ACC112 (cell line): ENCODE data around the gene COX5A.
"Not testable (repeated sequence)": the region's sequence is repeated elsewhere in the genome, so short reads cannot be mapped to it uniquely, and the experiment has no call there.

Experiments
- H2AFZ ChIP-seq: fragments of 200-600 bp; sonication (generic); one replicate; pipeline ENCODE4 v1.6.0; 2017; ENCODE audit warnings: antibody characterized with exemption, low read length; ENCODE audit not compliant: unreplicated experiment
- H3K27ac ChIP-seq: fragments of 200-600 bp; sonication (generic); 2 replicates; pipeline ENCODE4 v1.5.1; 2014; ENCODE audit warnings: low read depth, mild to moderate bottlenecking, antibody characterized with exemption, low read length, moderate library complexity
- H3K27me3 ChIP-seq: fragments of 200-600 bp; sonication (generic); 2 replicates; pipeline ENCODE4 v1.6.1; 2014; ENCODE audit warnings: mild to moderate bottlenecking, antibody characterized with exemption, low read length, moderate library complexity, mixed read lengths; ENCODE audit not compliant: insufficient read depth
- H3K36me3 ChIP-seq: fragments of 200-600 bp; sonication (generic); 2 replicates; pipeline ENCODE4 v1.6.1; 2016; ENCODE audit warnings: mild to moderate bottlenecking, antibody characterized with exemption, low read length, moderate library complexity, mixed read lengths; ENCODE audit not compliant: insufficient read depth
- H3K4me1 ChIP-seq: fragments of 200-600 bp; sonication (generic); one replicate; pipeline ENCODE4 v1.6.1; 2016; ENCODE audit warnings: low read length, mixed read lengths; ENCODE audit not compliant: insufficient read depth, unreplicated experiment, control insufficient read depth
- H3K4me3 ChIP-seq: fragments of 200-600 bp; sonication (generic); 2 replicates; pipeline ENCODE4 v1.5.1; 2014; ENCODE audit warnings: mild to moderate bottlenecking, low read depth, low read length
- H3K79me2 ChIP-seq: fragments of 200-600 bp; sonication (generic); one replicate; pipeline ENCODE4 v1.6.0; 2016; ENCODE audit warnings: low read length; ENCODE audit not compliant: control insufficient read depth, unreplicated experiment, insufficient read depth

The COX5A gene

DNA sequence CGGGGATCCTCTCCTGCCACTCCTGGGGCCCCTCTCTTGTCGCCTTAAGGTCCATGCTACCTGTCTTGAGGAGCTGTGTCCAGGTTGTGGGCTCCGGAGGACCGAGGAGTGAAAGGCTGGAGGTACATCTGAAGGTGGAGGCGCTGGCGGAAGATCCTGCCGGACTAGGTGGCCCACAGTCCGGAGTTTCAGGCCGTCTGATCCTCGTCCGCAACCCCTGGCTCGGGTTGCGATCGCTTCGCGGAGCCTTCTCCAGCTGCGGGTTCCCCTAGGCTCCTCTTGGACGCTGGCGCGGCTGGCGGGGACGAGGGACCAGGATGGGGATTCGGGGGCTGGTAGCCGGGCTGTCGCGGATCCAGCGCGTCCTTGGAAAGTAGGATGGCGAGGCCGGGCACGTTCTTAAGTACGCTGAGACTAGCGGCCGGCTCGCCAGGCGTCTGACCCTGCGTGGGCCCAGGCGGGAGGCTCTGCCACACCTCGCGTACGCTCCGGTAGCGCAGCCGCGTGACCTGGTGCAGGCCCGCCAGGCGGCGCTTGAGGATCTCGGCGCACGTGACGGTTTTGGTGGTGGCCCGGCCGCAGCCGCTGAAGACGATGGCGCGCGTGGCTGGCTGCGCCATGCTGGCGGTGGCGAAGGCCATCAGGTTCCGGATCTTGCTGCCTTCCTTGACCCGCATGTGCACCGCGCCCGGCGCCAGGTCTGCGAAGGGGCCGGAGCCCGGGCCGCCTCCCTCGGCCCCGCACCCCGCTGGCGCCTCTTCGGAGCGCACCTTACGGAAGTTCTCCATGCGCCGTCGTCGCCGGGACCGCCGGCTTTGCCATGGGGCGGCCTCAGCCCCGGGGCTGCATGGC lies 18.1 kb upstream of the COX5A start:
- no peaks in the 10 kb centered on the region for H3K27me3 ChIP-seq
- peaks cover 29% of the 10 kb centered on the region for H3K4me1 ChIP-seq
- H3K79me2 ChIP-seq, result peaks cover 53% of the 10 kb centered on the region
- no peaks in the 10 kb centered on the region for H3K36me3 ChIP-seq
- peak overlapping the region; percentile 98 for H2AFZ ChIP-seq
- peak overlapping the region; percentile 99 for H3K4me3 ChIP-seq
- peak overlapping the region; percentile 87 for H3K27ac ChIP-seq

DNA sequence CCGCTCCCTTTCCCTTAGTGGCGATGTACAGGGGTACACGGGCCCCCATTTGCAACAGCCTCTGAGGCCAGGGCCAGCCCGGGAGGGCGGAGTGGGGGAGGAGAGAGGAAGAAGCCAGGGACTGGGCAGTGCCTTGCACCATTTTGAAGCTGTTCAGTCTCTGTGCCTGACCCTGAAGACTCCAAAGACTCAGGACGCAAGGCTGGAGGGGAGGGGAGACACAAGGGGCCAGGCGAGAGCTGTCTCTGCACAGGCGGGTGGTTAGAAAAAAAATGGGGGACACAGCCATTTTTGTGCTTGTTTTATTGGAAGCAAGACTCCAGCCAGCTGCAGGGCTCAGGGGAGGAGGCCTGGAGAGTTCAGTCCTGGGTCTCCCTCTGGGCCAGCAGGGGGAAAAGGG lies 17.1 kb upstream of the COX5A start:
- Histone ChIP-seq H3K27me3 (no peaks in the 10 kb centered on the region), H3K27ac (no peak overlapping the region), H3K36me3 (no peaks in the 10 kb centered on the region), H2AFZ (no peak overlapping the region), H3K4me3 (peak overlapping the region; percentile 99), H3K4me1 (peaks cover 23% of the 10 kb centered on the region), H3K79me2 (peaks cover 53% of the 10 kb centered on the region)

DNA sequence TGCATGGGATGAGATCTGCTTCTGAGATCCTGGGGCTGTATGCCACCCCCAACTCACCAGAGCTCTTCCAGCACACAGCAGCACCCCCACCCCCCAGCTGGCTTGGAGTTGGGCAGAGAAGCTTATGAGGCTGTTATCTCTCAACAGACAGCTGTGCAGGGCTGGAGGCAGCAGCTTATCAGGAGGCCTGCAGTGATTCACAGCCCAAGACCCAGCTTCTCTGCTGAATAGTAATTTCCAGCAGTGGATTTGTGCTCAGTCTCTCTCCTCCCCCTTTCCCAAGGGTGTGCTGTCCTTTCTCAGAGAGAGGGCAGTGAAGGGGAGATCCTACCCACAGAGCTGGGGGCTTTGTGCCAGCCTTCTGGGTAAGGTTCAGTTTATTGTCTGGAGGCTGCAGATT lies 16.6 kb upstream of the COX5A start:
- Histone ChIP-seq H3K27me3 (no peaks in the 10 kb centered on the region), H3K79me2 (peaks cover 48% of the 10 kb centered on the region), H3K27ac (no peak overlapping the region), H3K4me3 (peak overlapping the region; percentile 99), H3K36me3 (no peaks in the 10 kb centered on the region), H2AFZ (no peak overlapping the region), H3K4me1 (peaks cover 18% of the 10 kb centered on the region)

DNA sequence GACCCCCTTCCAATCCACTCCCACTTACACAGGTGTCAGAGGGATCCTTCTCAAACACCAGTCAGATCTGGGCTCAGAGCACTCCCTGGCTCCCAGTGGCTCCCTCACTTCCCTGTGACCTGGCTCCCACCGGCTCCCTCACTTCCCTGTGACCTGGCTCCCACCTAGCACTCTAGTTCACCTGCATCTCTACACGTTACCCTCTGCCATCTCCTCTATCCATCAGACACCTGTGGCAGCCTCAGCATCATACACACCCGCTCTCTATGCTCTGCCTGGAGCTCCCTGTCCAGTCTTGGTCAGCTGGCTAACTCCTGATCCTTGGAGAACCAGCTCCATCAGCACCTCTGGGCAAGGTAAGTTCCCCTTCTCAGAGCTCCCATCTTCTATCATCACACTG lies 13.1 kb upstream of the COX5A start:
- Histone ChIP-seq H3K27me3 (no peaks in the 10 kb centered on the region), H3K27ac (no peak overlapping the region), H3K79me2 (peaks cover 29% of the 10 kb centered on the region), H3K36me3 (no peaks in the 10 kb centered on the region), H2AFZ (no peak overlapping the region), H3K4me3 (no peak overlapping the region), H3K4me1 (peaks cover 15% of the 10 kb centered on the region)

DNA sequence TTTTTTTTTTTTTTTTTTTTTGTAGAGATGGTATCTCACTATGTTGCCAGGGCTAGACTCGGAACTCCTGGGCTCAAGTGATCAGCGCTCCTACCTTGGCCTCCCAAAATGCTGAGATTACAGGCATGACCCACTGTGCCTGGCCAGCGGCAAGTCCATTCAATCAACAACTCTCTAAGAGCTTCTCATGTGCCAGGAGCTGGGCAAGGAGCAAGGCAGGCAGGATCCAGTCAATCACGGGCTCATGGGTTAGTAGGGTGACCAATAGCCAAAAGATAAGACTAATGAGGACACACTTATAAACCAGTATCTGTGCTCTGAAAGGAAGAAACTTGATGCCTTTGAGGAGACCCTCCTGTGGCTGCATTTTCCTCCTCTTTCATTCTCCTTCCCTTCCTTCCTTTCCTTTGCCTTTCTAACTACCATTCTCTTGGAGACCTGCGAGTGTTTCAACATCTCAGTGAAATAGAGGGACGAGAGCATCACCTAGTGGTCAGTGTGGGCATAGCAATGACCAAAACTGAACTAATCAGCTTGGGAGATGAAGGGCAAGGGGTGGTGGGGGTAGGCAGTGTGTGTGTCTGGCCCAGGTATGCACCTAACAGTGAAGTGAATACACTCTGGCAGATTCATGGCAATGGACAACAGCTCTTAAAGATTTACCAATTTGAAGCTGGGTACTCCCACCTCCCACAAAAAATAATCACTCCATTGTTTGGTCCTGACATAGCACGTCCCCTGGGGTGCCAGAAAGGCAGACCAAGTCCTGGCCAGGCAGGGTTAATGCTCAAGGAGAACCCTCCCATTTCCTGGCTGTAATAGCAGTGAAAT lies 12.4 kb upstream of the COX5A start:
- Histone ChIP-seq H3K79me2 (peaks cover 22% of the 10 kb centered on the region), H3K27me3 (no peaks in the 10 kb centered on the region), H3K36me3 (no peaks in the 10 kb centered on the region), H2AFZ (no peak overlapping the region), H3K4me3 (no peak overlapping the region), H3K27ac (no peak overlapping the region), H3K4me1 (peaks cover 15% of the 10 kb centered on the region)

DNA sequence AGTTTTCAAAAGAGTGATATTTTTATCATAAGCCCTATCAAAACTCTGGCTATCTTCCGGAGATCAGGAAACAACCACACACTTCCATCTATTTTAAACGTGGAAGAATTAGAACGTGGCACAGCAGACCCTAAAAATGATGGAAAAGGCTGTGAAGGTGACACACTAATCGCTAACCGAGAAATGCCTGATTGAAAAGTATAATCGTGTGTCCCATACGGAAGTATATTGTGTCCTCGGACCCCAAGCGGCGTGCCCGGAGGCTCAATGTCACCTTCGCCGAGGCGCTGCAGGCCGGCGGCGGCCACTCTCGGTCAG lies 642 bp downstream of the COX5A start:
- H3K27ac ChIP-seq, result peak overlapping the region; percentile 65; the same call in 1 of the 2 replicates
- H3K79me2 ChIP-seq, result peaks cover 55% of the 10 kb centered on the region
- no peaks in the 10 kb centered on the region for H3K27me3 ChIP-seq
- H3K4me1 ChIP-seq, result peaks cover 12% of the 10 kb centered on the region
- peaks cover 3% of the 10 kb centered on the region; the same call in 1 of the 2 replicates for H3K36me3 ChIP-seq
- H2AFZ ChIP-seq, result peak overlapping the region; percentile 76
- H3K4me3 ChIP-seq, result peak overlapping the region; percentile 94

DNA sequence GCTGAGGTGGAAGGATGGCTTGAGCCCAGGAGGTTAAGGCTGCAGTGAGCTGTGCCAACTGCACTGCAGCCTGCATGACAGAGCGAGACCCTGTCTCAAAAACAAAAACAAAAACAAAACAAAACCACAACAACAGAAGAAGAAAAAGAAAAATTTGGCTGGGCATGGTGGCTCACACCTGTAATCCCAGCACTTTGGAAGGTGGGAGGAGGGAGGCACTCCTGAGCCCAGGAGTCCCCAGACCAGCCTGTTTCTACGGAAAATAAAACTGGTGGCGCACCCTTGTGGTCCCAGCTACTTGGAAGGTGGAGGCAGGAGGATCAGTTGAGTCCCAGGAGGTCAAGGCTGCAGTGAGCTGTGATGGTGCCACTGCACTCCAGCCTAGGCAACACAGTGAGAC lies 2.7 kb downstream of the COX5A start:
- not testable (repeated sequence) for H3K4me3 ChIP-seq, H3K27me3 ChIP-seq, H3K36me3 ChIP-seq, H2AFZ ChIP-seq, H3K27ac ChIP-seq
- peaks cover 71% of the 10 kb centered on the region for H3K79me2 ChIP-seq
- H3K4me1 ChIP-seq, result peaks cover 12% of the 10 kb centered on the region

DNA sequence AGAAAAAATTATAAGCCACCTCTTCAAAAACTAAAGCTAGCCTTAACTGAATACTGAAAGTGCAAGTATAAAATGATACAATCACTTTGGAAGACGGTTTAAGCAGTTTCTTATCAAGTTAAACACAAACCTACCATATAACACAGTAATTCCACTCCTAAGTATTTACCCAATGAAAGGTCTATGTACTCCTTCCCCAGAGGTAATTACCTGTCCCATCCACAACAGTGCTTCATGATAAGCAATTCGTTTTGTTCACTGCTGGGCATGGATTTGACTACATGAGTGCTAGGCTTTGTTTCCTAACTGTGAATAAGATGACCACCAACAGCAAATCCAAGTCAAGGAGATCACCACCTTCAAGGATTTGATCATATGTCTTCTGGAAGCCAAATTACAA lies 4.3 kb downstream of the COX5A start:
- Histone ChIP-seq H3K4me3 (no peak overlapping the region), H3K27ac (no peak overlapping the region), H3K79me2 (peaks cover 80% of the 10 kb centered on the region), H2AFZ (no peak overlapping the region), H3K4me1 (peaks cover 12% of the 10 kb centered on the region), H3K27me3 (no peaks in the 10 kb centered on the region), H3K36me3 (peaks cover 16% of the 10 kb centered on the region)

DNA sequence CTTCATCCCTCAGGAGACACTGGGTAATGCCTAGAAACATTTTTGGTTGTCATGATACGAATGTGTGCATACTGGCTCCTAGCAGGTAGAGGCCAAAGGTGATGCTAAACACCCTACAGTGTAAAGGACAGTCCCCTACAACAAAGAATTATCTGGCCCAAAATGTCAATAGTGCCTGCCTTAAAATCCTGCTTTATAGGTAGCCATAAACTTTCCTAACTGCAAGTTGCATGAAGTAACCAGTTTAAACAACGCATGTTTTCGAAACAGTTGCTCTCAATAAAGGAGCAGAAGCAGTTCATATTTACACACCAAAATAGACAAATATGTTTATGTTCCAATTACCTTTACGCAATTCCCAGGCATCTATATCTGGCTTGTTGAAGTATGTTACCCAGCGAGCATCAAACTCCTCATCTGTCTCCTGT lies 9.1 kb downstream of the COX5A start:
- H3K36me3 ChIP-seq, result peaks cover 27% of the 10 kb centered on the region

DNA sequence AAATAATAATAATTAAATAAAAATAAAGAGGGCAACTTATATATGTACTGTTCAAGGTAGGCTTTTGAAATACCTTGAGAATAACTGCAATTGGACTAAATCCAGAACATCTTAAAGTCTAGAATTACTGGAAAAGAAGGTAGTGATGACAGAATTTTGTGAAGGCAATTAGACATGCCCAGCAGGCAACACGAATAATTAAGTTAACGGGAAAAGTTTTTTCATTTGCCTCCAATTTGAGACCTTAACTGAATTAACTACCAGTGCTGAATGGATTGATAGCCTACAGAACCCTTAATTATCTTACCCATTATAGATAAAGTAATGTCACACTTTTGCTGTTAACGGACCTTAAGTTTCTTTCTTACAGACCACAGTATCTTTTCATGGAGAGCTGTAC lies 13.3 kb downstream of the COX5A start:
- Histone ChIP-seq H3K79me2 (peaks cover 14% of the 10 kb centered on the region), H2AFZ (no peak overlapping the region), H3K36me3 (peaks cover 34% of the 10 kb centered on the region), H3K27ac (no peak overlapping the region), H3K4me1 (no peaks in the 10 kb centered on the region), H3K4me3 (no peak overlapping the region), H3K27me3 (no peaks in the 10 kb centered on the region)

More for the DNA sequence above, 9.1 kb downstream of the COX5A start:
- Histone ChIP-seq H3K4me3 (no peak overlapping the region), H3K27me3 (no peaks in the 10 kb centered on the region), H3K79me2 (peaks cover 47% of the 10 kb centered on the region), H3K27ac (no peak overlapping the region), H3K4me1 (peaks cover 4% of the 10 kb centered on the region), H2AFZ (no peak overlapping the region)
